Erythroblast (primary cell): Measurements from ENCODE around the gene PTN.

Source experiments
- GATA1 ChIP-seq: IDR thresholded peaks from 2 replicates; pipeline ENCODE4 v1.6.1; 2011; ENCODE audit warnings: low read depth, mild to moderate bottlenecking, control low read depth, low read length, moderate library complexity
- POLR2A ChIP-seq: IDR thresholded peaks from 2 replicates; pipeline ENCODE4 v1.6.1; 2011; ENCODE audit warnings: mild to moderate bottlenecking, low read length

GRCh38 chr7:137343281-137343841 lies at the start of gene PTN:
- TF ChIP-seq POLR2A (no peak), GATA1 (no peak)
